Endothelial cell of umbilical vein (primary cell): ENCODE results near the gene NPAS1. TPM values are rescaled to one million over a fixed set of nuclear protein-coding genes. Genes with fewer than 3 reads are reported as not detected.

Experiments
- BruUV-seq: library from RNA; stranded (reverse); fragments of 400-500 nt; replicated peaks from 2 replicates; lab custom pipeline; 2021; lab: Mats Ljungman, UMichigan
- CTCF ChIA-PET: fragments of 300-600, 350-600 bp; sonication (Branson Sonifier 250); formaldehyde crosslinking; loops from one replicate; lab custom pipeline; 2021; ENCODE audit warnings: antibody characterized with exemption, inconsistent platforms; lab: Charles Lee
- POLR2A ChIA-PET: fragments of 300-600, 350-600 bp; sonication (Branson Sonifier 250); formaldehyde crosslinking; loops from one replicate; lab custom pipeline; 2021; ENCODE audit warnings: antibody characterized with exemption, inconsistent platforms; lab: Charles Lee
- DNase-seq: peaks from one replicate; pipeline ENCODE4 v3.0.0-alpha.2; 2011; ENCODE audit warnings: low read depth, low spot score
- FAIRE-seq: peaks from 2 replicates; lab custom pipeline; 2011; peaks lifted over from hg19 to GRCh38; lab: Jason Lieb, UNC
- H2AFZ ChIP-seq: 2 replicates; pipeline ENCODE4 v1.6.0; 2012; ENCODE audit warnings: low read depth, low read length, control low read depth, inconsistent platforms
- H3K27ac ChIP-seq: 2 replicates; pipeline ENCODE4 v1.5.1; 2011; ENCODE audit warnings: low read depth, mild to moderate bottlenecking, control low read depth, low read length, moderate library complexity; ENCODE audit not compliant: insufficient read depth
- H3K27me3 ChIP-seq, 2 experiments: 2 replicates each; pipeline versions ENCODE4 v1.6.0 to v1.6.1; 2011; ENCODE audit warnings: low read length in 2 of 2, mixed read lengths in 1 of 2; ENCODE audit not compliant: control insufficient read depth in 2 of 2, insufficient read depth in 2 of 2
- H3K36me3 ChIP-seq, 2 experiments: 2 replicates in 1 of 2; 3 replicates in 1 of 2; pipeline ENCODE4 v1.5.1; 2011; ENCODE audit warnings: low read length in 2 of 2, mild to moderate bottlenecking in 1 of 2, moderate library complexity in 1 of 2; ENCODE audit not compliant: control insufficient read depth in 2 of 2, insufficient read depth in 2 of 2; ENCODE audit errors: extremely low read depth in 1 of 2
- H3K4me1 ChIP-seq: 3 replicates; pipeline ENCODE4 v1.5.1; 2011; ENCODE audit warnings: mild to moderate bottlenecking, low read length; ENCODE audit not compliant: control insufficient read depth, insufficient read depth; ENCODE audit errors: extremely low read depth
- H3K4me2 ChIP-seq: 2 replicates; pipeline ENCODE4 v1.6.1; 2011; ENCODE audit warnings: low read length, control low read depth, mixed read lengths; ENCODE audit not compliant: insufficient read depth
- H3K4me3 ChIP-seq, 3 experiments: fragments of 200-600 bp in 1 of 3; sonication (generic), shearing (Covaris generic) in 1 of 3; replicated peaks in 1 of 3; 2 replicates each; pipeline ENCODE4 v1.5.1; 2011 to 2016; ENCODE audit warnings: control low read depth in 3 of 3, low read length in 3 of 3, mild to moderate bottlenecking in 2 of 3, inconsistent platforms in 1 of 3, low read depth in 1 of 3, moderate library complexity in 1 of 3; ENCODE audit not compliant: insufficient read depth in 1 of 3
- H3K79me2 ChIP-seq: 2 replicates; pipeline ENCODE4 v1.6.0; 2012; ENCODE audit warnings: low read length, inconsistent platforms; ENCODE audit not compliant: control insufficient read depth, insufficient read depth
- H3K9ac ChIP-seq: replicated peaks from 2 replicates; pipeline ENCODE3; 2011; ENCODE audit warnings: low read length, control low read depth; ENCODE audit not compliant: insufficient read depth; ENCODE audit errors: extremely low read depth
- H3K9me1 ChIP-seq: replicated peaks from 3 replicates; pipeline ENCODE4 v1.6.0; 2011; ENCODE audit warnings: mild to moderate bottlenecking, low read length; ENCODE audit not compliant: control insufficient read depth, insufficient read depth; ENCODE audit errors: extremely low read depth
- H3K9me3 ChIP-seq: replicated peaks from 2 replicates; pipeline ENCODE4 v1.5.1; 2012; ENCODE audit warnings: low read length, inconsistent platforms; ENCODE audit not compliant: control insufficient read depth, insufficient read depth
- H4K20me1 ChIP-seq: replicated peaks from 2 replicates; pipeline ENCODE3; 2011; ENCODE audit warnings: mild to moderate bottlenecking, low read length; ENCODE audit not compliant: control insufficient read depth, insufficient read depth; ENCODE audit errors: extremely low read depth
- EZH2 ChIP-seq: IDR thresholded peaks from 2 replicates; pipeline ENCODE4 v1.6.1; 2012; ENCODE audit warnings: borderline replicate concordance, low read depth, mild to moderate bottlenecking, moderate library complexity, low read length, inconsistent platforms; ENCODE audit not compliant: severe bottlenecking
- FOS ChIP-seq: IDR thresholded peaks from 2 replicates; pipeline ENCODE4 v1.6.1; 2011; ENCODE audit warnings: mild to moderate bottlenecking, low read length, moderate library complexity, borderline replicate concordance; ENCODE audit not compliant: insufficient read depth
- GATA2 ChIP-seq: IDR thresholded peaks from 2 replicates; pipeline ENCODE4 v1.7.0; 2011; ENCODE audit warnings: low read depth, mild to moderate bottlenecking, moderate library complexity, mixed read lengths, low read length; ENCODE audit not compliant: insufficient read length, insufficient read depth
- JUN ChIP-seq: IDR thresholded peaks from 2 replicates; pipeline ENCODE4 v1.6.1; 2011; ENCODE audit warnings: borderline replicate concordance, low read depth; ENCODE audit not compliant: insufficient read length, insufficient read depth
- MAX ChIP-seq: IDR thresholded peaks from 2 replicates; pipeline ENCODE4 v1.6.1; 2011; ENCODE audit not compliant: insufficient read depth, insufficient read length
- MYC ChIP-seq: IDR thresholded peaks from one replicate; pipeline ENCODE4 v1.6.1; 2011; ENCODE audit warnings: mild to moderate bottlenecking, low read depth, low read length
- POLR2A ChIP-seq: IDR thresholded peaks from 2 replicates; pipeline ENCODE4 v1.6.1; 2012; ENCODE audit warnings: low read depth, mild to moderate bottlenecking, control low read depth, low read length
- POLR2AphosphoS5 ChIP-seq: IDR thresholded peaks from 2 replicates; pipeline ENCODE4 v1.6.1; 2012; ENCODE audit warnings: low read depth, mild to moderate bottlenecking, control low read depth, low read length, moderate library complexity; ENCODE audit not compliant: insufficient read depth
- dilution Hi-C: fragments of 300-500 bp; cut with MboI; formaldehyde crosslinking; loops from one replicate; pipeline ENCODE4 v1.15.0; 2019; ENCODE audit warnings: low sequenced_read_pairs; ENCODE audit not compliant: extremely low pct_ligation_motif_present
- intact Hi-C: fragments of 100-400 bp; cut with micrococcal nuclease; formaldehyde crosslinking; loops from one replicate; pipeline ENCODE4 v1.10.0; 2022
- polyA plus RNA-seq, 4 experiments: library from polyadenylated mRNA; depleted of rRNA in 3 of 4; stranded (reverse) in 3 of 4; unstranded in 1 of 4; fragments of >200 nt; gene quantifications; 2 replicates each; pipeline versions ENCODE4 v1.2.1 to v1.2.3, GENCODE V29; 2011 to 2012; ENCODE audit warnings: missing spikeins in 1 of 4
- total RNA-seq: library from RNA; stranded (reverse); gene quantifications from 2 replicates; pipeline ENCODE4 v1.2.3, GENCODE V29; 2021
- TF ChIP-seq, protein P1 (sequence below), 2 donors: IDR thresholded peaks; 1 replicate in 1 of 2; 2 replicates in 1 of 2; pipeline ENCODE4 v1.5.1; 2011; ENCODE audit warnings: low read length in 2 of 2, mild to moderate bottlenecking in 2 of 2, moderate library complexity in 2 of 2, control low read depth in 1 of 2, inconsistent platforms in 1 of 2, low read depth in 1 of 2; ENCODE audit not compliant: insufficient read depth in 1 of 2; ENCODE audit errors: extremely low read depth in 1 of 2

Gene NPAS1
- total and polyA plus RNA-seq, 2 donors (not counting 3 experiments of a cell fraction or from before 2014, with no cell fraction given): 0.18 to 0.62 TPM

GRCh38 chr19:47036097-47036651 lies 16.5 kb downstream of the NPAS1 start:
- DNase-seq (no peak), FAIRE-seq (no peak)
- Histone ChIP-seq H3K9ac (peak overlapping the region; percentile 35), H2AFZ (peak overlapping the region; percentile 98), H3K27ac (no peak overlapping the region), H3K9me3 (no peaks in the 10 kb centered on the region), H4K20me1 (no peaks in the 10 kb centered on the region), H3K4me1 (peaks cover 8% of the 10 kb centered on the region), H3K9me1 (no peaks in the 10 kb centered on the region), H3K4me3 (peak overlapping the region; percentile 32 to 75 (median 73)), H3K36me3 (no peaks in the 10 kb centered on the region), H3K27me3 (no peaks in the 10 kb centered on the region), H3K79me2 (no peaks in the 10 kb centered on the region), H3K4me2 (peak overlapping the region; percentile 92)
- no TSS peak for BruUV-seq
- TF ChIP-seq MAX (no peak), GATA2 (no peak), POLR2A (no peak), JUN (no peak), EZH2 (no peak), POLR2AphosphoS5 (no peak), MYC (no peak), FOS (no peak)
- TF ChIP-seq, protein P1, sequence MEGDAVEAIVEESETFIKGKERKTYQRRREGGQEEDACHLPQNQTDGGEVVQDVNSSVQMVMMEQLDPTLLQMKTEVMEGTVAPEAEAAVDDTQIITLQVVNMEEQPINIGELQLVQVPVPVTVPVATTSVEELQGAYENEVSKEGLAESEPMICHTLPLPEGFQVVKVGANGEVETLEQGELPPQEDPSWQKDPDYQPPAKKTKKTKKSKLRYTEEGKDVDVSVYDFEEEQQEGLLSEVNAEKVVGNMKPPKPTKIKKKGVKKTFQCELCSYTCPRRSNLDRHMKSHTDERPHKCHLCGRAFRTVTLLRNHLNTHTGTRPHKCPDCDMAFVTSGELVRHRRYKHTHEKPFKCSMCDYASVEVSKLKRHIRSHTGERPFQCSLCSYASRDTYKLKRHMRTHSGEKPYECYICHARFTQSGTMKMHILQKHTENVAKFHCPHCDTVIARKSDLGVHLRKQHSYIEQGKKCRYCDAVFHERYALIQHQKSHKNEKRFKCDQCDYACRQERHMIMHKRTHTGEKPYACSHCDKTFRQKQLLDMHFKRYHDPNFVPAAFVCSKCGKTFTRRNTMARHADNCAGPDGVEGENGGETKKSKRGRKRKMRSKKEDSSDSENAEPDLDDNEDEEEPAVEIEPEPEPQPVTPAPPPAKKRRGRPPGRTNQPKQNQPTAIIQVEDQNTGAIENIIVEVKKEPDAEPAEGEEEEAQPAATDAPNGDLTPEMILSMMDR (IDR thresholded peaks at IDR 0.05; ENCODE audit: extremely low read depth in 1 of 2, insufficient read depth in 1 of 2, low read depth in 1 of 2, low read length in 2 of 2): no peak
- intact Hi-C loops (loop anchor here (1.0 to 5.0 kb wide), 3 partner anchors 12 to 206 kb away; partner anchors contain the start of gene TMEM160), dilution Hi-C loops (no loop called here)
- POLR2A ChIA-PET: interaction anchor here (0.6 kb wide), 1 partner anchor 24 kb away, joined by 3 read pairs; no protein-coding TSS in a partner anchor
- CTCF ChIA-PET: interaction anchor here (0.8 to 2.5 kb wide), 13 partner anchors 9 to 110 kb away, joined by 3 to 14 read pairs (median 4); no protein-coding TSS in a partner anchor
